ENCODE measurements around the gene PCA3.

Gene PCA3

DNA sequence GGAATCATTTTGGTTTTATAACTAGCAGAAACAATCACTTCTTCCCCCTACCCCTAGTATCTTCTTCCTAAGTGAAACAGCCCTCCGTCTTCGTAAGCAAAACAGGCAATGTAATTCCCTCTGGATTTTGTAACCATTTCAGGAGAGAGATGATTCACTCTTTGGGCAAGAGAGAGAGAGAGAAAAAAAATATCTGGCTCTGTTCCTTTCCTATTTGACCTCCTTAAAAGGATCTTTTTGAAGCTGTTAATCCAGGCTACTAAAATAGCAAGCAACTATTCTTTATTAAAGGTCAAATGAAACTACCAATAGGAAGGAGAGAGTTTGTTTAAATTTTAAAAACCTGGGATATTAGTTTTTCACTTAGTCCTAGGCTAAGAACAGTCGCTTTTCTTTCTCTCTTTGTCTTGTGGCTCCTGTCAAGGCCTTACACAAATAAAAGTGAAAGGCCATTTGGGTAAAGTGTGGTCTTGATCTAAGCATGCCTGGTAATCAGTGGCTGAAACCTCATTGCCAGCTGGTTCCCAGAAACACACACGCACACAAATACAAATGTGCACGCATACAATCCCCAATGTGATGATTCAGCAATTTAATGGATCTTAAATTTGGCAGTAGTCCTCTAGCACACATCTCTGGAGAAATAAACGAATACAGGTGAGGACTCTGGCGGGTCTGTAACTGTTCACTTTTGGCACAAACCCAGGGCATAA lies 71.5 kb downstream of the PCA3 start:
- no peak for DNase-seq
